HL-60 (cell line): ENCODE measurements around the gene GET4.

Experiments used
- CTCF ChIP-seq: IDR thresholded peaks from one replicate; pipeline ENCODE4 v1.5.1; 2011; ENCODE audit warnings: low read length, control low read depth, inconsistent platforms; ENCODE audit not compliant: insufficient read depth
- GABPA ChIP-seq: IDR thresholded peaks from 2 replicates; pipeline ENCODE4 v1.6.1; 2012; ENCODE audit warnings: low read depth
- POLR2AphosphoS5 ChIP-seq: IDR thresholded peaks from 2 replicates; pipeline ENCODE4 v1.6.1; 2012; ENCODE audit warnings: low read depth
- TF ChIP-seq, protein P1 (sequence below): IDR thresholded peaks from 2 replicates; pipeline ENCODE4 v1.6.1; 2012; ENCODE audit warnings: low read depth; ENCODE audit not compliant: insufficient replicate concordance

- TF ChIP-seq POLR2AphosphoS5 (no peak), CTCF (no peak), GABPA (no peak)
- TF ChIP-seq, protein P1, sequence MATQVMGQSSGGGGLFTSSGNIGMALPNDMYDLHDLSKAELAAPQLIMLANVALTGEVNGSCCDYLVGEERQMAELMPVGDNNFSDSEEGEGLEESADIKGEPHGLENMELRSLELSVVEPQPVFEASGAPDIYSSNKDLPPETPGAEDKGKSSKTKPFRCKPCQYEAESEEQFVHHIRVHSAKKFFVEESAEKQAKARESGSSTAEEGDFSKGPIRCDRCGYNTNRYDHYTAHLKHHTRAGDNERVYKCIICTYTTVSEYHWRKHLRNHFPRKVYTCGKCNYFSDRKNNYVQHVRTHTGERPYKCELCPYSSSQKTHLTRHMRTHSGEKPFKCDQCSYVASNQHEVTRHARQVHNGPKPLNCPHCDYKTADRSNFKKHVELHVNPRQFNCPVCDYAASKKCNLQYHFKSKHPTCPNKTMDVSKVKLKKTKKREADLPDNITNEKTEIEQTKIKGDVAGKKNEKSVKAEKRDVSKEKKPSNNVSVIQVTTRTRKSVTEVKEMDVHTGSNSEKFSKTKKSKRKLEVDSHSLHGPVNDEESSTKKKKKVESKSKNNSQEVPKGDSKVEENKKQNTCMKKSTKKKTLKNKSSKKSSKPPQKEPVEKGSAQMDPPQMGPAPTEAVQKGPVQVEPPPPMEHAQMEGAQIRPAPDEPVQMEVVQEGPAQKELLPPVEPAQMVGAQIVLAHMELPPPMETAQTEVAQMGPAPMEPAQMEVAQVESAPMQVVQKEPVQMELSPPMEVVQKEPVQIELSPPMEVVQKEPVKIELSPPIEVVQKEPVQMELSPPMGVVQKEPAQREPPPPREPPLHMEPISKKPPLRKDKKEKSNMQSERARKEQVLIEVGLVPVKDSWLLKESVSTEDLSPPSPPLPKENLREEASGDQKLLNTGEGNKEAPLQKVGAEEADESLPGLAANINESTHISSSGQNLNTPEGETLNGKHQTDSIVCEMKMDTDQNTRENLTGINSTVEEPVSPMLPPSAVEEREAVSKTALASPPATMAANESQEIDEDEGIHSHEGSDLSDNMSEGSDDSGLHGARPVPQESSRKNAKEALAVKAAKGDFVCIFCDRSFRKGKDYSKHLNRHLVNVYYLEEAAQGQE: no peak
These were observed 39.2 kb downstream of the GET4 start for GRCh38 chr7:915291-916218.
